Measurements from ENCODE around the gene MKRN2. TPM values are rescaled to one million over a fixed set of nuclear protein-coding genes. Genes with fewer than 3 reads are reported as not detected.
"Not testable (repeated sequence)": the region's sequence is repeated elsewhere in the genome, so short reads cannot be mapped to it uniquely, and the experiment has no call there.

The MKRN2 gene
- total RNA-seq, 1 donor from 2014 or later = 23.0 TPM

DNA sequence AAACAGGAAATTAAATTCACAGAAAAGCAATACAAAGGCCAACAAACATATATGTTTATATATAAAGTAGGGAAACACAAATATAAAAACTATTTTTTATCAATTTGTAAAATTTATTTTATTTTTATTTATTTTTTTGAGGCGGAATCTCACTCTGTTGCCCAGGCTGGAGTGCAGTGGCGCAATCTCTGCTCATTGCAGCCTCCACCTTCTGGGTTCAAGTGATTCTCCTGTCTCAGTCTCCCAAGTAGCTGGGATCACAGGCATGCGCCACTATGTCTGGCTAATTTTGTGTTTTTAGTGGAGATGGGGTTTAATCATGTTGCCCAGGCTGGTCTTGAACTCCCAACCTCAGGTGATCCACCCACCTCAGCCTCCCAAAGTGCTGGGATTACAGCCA, 68.1 kb downstream of the MKRN2 start:
- intact Hi-C loops (cut with micrococcal nuclease) = loop anchor here (5.0 kb wide), 1 partner anchor 37 kb away; the partner anchor contains the start of gene RAF1

GRCh38 chr3:12627370-12627769, 70.5 kb downstream of the MKRN2 start:
- intact Hi-C loops (cut with micrococcal nuclease) = loop anchor here (5.0 kb wide), 1 partner anchor 35 kb away; the partner anchor contains the start of gene RAF1

GRCh38 chr3:12628813-12629212, 71.9 kb downstream of the MKRN2 start:
- intact Hi-C loops (cut with micrococcal nuclease) = loop anchor here (5.0 kb wide), 1 partner anchor 33 kb away; the partner anchor contains the start of gene RAF1

- intact Hi-C loops (cut with micrococcal nuclease) = loop anchor here (5.0 kb wide), 1 partner anchor 33 kb away; the partner anchor contains the start of gene RAF1
Observed at GRCh38 chr3:12629560-12629959, 72.7 kb downstream of the MKRN2 start.

GRCh38 chr3:12630292-12630691, 73.4 kb downstream of the MKRN2 start:
- intact Hi-C loops (cut with micrococcal nuclease) = no loop called here

GRCh38 chr3:12630843-12631242, 74.0 kb downstream of the MKRN2 start:
- intact Hi-C loops (cut with micrococcal nuclease) = not testable (repeated sequence)

DNA sequence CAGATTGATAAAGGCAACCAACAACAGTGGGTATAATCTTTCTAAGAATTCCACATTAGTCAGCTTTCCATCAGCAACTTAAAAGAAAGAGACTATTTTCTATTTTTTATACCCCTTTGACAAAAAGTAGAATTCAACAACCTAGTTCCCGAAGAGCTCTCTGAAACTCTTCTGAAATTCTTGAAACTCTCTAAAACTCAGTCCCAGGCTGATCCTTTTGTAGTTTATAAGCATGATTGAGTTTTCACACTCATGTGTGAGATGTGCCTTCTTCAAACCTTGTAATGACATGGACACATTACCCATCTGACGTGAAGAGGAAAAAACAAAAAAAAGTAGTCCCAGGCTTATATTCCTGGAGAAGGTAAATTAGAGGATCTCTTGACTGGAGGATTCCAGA, 75.6 kb downstream of the MKRN2 start:
- intact Hi-C loops (cut with micrococcal nuclease) = no loop called here

- intact Hi-C loops (cut with micrococcal nuclease) = no loop called here
Observed at GRCh38 chr3:12633108-12633507, 76.2 kb downstream of the MKRN2 start.

Other genes starting within 250 kb of the MKRN2 start
- 13.3 TPM in 2 replicates for gene TSEN2, start 72.6 kb upstream of the MKRN2 start, total RNA-seq
- not detected in 2 replicates for gene MKRN2OS, start 11.6 kb upstream of the MKRN2 start, total RNA-seq
- 95.9 and 104 TPM in 2 replicates for gene RAF1, start 107.0 kb downstream of the MKRN2 start, total RNA-seq
- not detected in 2 replicates for gene TMEM40, start 202.2 kb downstream of the MKRN2 start, total RNA-seq
- 0.17 and 0.78 TPM in 2 replicates for gene CAND2, start 239.6 kb downstream of the MKRN2 start, total RNA-seq